ENCODE measurements around the gene CCL14. TPM values are rescaled to one million over a fixed set of nuclear protein-coding genes. Genes with fewer than 3 reads are reported as not detected.
"Not testable (repeated sequence)": the region's sequence is repeated elsewhere in the genome, so short reads cannot be mapped to it uniquely, and the experiment has no call there.

The CCL14 gene
- total and polyA plus RNA-seq, 9 donors: 15.2 to 32.3 (median 23.2) TPM

DNA sequence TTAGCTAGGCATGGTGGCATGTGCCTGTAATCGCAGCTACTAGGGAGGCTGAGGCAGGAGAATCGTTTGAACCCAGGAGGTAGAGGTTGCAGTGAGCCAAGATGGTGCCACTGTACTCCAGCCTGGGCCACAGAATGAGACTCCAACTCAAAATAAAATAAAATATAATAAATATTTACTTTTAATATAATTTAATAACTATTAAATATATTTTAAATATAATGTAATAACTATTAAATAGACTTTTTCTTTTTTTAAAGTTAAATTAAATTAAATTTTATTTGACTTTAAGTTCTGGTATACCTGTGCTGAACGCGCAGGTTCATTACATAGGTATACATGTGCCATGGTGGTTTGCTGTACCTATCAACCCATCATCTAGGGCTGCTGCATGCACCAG, 29.4 kb upstream of the CCL14 start:
- not testable (repeated sequence) for DNase-seq; H3K27ac ChIP-seq (ENCODE audit: low read length); H3K36me3 ChIP-seq (ENCODE audit: control insufficient read depth, insufficient read depth, low read length); H3K27me3 ChIP-seq (ENCODE audit: control insufficient read depth, insufficient read depth, low read length); H3K4me1 ChIP-seq (ENCODE audit: control insufficient read depth, insufficient read depth, low read length); H3K9me3 ChIP-seq (replicated peaks; ENCODE audit: control insufficient read depth, low read depth, low read length); H3K4me3 ChIP-seq (ENCODE audit: low read length)
- WGBS (ENCODE audit: insufficient coverage): no CpG with 5 or more reads among the region's 4 CpGs

GRCh38 chr17:36014946-36015345, 28.4 kb upstream of the CCL14 start:
- Histone ChIP-seq H3K9me3 (replicated peaks; ENCODE audit: control insufficient read depth, low read depth, low read length) (peaks cover 8% of the 10 kb centered on the region), H3K36me3 (ENCODE audit: control insufficient read depth, insufficient read depth, low read length) (no peaks in the 10 kb centered on the region), H3K4me3 (ENCODE audit: low read length) (no peak overlapping the region), H3K27me3 (ENCODE audit: control insufficient read depth, insufficient read depth, low read length) (no peaks in the 10 kb centered on the region), H3K4me1 (ENCODE audit: control insufficient read depth, insufficient read depth, low read length) (no peaks in the 10 kb centered on the region), H3K27ac (ENCODE audit: low read length) (no peak overlapping the region)
- no peak for DNase-seq
- WGBS (ENCODE audit: insufficient coverage): 100% methylated on average over 1 of the region's 5 CpGs

- no CpG with 5 or more reads among the region's 2 CpGs for WGBS (ENCODE audit: insufficient coverage)
- Histone ChIP-seq H3K4me1 (ENCODE audit: control insufficient read depth, insufficient read depth, low read length) (no peaks in the 10 kb centered on the region), H3K27ac (ENCODE audit: low read length) (no peak overlapping the region), H3K27me3 (ENCODE audit: control insufficient read depth, insufficient read depth, low read length) (no peaks in the 10 kb centered on the region), H3K9me3 (replicated peaks; ENCODE audit: control insufficient read depth, low read depth, low read length) (peaks cover 18% of the 10 kb centered on the region), H3K36me3 (ENCODE audit: control insufficient read depth, insufficient read depth, low read length) (no peaks in the 10 kb centered on the region), H3K4me3 (ENCODE audit: low read length) (no peak overlapping the region)
- no peak for DNase-seq
Observed at GRCh38 chr17:36011201-36011600, 24.7 kb upstream of the CCL14 start.

- no peaks in the 10 kb centered on the region for H3K27me3 ChIP-seq (ENCODE audit: control insufficient read depth, insufficient read depth, low read length)
- WGBS (ENCODE audit: insufficient coverage): 81% methylated on average over 7 of the region's 14 CpGs
- no peaks in the 10 kb centered on the region for H3K36me3 ChIP-seq (ENCODE audit: control insufficient read depth, insufficient read depth, low read length)
- no peak overlapping the region for H3K4me3 ChIP-seq (ENCODE audit: low read length)
- DNase-seq: no peak
- H3K9me3 ChIP-seq (replicated peaks; ENCODE audit: control insufficient read depth, low read depth, low read length): peaks cover 18% of the 10 kb centered on the region
- no peaks in the 10 kb centered on the region for H3K4me1 ChIP-seq (ENCODE audit: control insufficient read depth, insufficient read depth, low read length)
- H3K27ac ChIP-seq (ENCODE audit: low read length): no peak overlapping the region
Observed at GRCh38 chr17:36008998-36009665, 22.6 kb upstream of the CCL14 start.

DNA sequence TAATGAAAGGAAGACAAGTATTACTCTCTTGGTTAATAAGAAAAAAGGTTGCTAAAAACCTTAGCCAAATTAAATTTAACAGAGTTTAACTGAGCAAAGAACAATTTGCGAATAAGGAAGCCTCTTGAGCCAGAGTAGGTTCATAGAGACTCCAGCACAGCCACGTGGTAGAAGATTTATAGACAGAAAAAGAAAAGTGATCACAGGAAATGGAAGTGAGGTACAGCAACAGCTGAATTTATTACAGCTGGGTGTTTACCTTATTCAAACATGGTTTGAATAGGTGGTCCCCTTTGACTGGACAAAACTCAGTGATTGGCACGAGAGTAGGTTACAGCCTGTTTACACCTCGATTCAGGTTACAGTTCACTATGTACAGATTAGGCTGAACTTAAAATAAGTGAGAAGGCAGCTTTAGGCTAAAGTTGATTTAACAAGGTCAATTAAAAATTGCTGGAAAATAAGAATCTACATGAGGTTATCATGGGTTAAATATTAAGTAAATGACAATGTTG, 18.1 kb upstream of the CCL14 start:
- Histone ChIP-seq H3K36me3 (ENCODE audit: control insufficient read depth, insufficient read depth, low read length) (no peaks in the 10 kb centered on the region), H3K27me3 (ENCODE audit: control insufficient read depth, insufficient read depth, low read length) (no peaks in the 10 kb centered on the region), H3K9me3 (replicated peaks; ENCODE audit: control insufficient read depth, low read depth, low read length) (peaks cover 10% of the 10 kb centered on the region), H3K4me3 (ENCODE audit: low read length) (no peak overlapping the region), H3K27ac (ENCODE audit: low read length) (no peak overlapping the region), H3K4me1 (ENCODE audit: control insufficient read depth, insufficient read depth, low read length) (no peaks in the 10 kb centered on the region)
- DNase-seq: no peak
- 53% methylated on average over 3 of the region's 4 CpGs for WGBS (ENCODE audit: insufficient coverage)

DNA sequence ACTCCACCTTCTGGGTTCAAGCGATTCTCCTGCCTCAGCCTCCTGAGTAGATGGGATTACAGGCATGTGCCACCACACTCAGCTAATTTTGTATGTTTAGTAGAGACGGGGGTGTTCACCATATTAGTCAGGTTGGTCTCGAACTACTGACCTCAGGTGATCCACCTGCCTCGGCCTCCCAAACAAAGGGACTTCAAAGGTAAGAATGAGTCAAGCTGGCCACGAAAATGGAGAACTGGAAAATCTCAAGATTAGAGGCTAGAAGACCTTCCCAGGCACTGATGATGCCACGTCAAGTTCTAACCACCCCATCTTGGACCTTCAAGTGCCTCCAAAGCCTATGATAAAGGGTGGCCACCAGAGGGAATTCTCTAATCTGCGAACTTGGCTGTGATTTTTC, 16.1 kb upstream of the CCL14 start:
- H3K27me3 ChIP-seq (ENCODE audit: control insufficient read depth, insufficient read depth, low read length): no peaks in the 10 kb centered on the region
- whole genome bisulfite sequencing (ENCODE audit: insufficient coverage): 72% methylated on average over 5 of the region's 7 CpGs
- no peak for DNase-seq
- no peak overlapping the region for H3K4me3 ChIP-seq (ENCODE audit: low read length)
- H3K36me3 ChIP-seq (ENCODE audit: control insufficient read depth, insufficient read depth, low read length): no peaks in the 10 kb centered on the region
- no peaks in the 10 kb centered on the region for H3K9me3 ChIP-seq (replicated peaks; ENCODE audit: control insufficient read depth, low read depth, low read length)
- no peak overlapping the region for H3K27ac ChIP-seq (ENCODE audit: low read length)
- H3K4me1 ChIP-seq (ENCODE audit: control insufficient read depth, insufficient read depth, low read length): no peaks in the 10 kb centered on the region

GRCh38 chr17:36001862-36002603, 15.5 kb upstream of the CCL14 start:
- Histone ChIP-seq H3K36me3 (ENCODE audit: control insufficient read depth, insufficient read depth, low read length) (no peaks in the 10 kb centered on the region), H3K27me3 (ENCODE audit: control insufficient read depth, insufficient read depth, low read length) (no peaks in the 10 kb centered on the region), H3K9me3 (replicated peaks; ENCODE audit: control insufficient read depth, low read depth, low read length) (no peaks in the 10 kb centered on the region), H3K4me1 (ENCODE audit: control insufficient read depth, insufficient read depth, low read length) (no peaks in the 10 kb centered on the region), H3K4me3 (ENCODE audit: low read length) (no peak overlapping the region), H3K27ac (ENCODE audit: low read length) (no peak overlapping the region)
- DNase-seq: no peak
- WGBS (ENCODE audit: insufficient coverage): 80% methylated on average over 5 of the region's 6 CpGs

- H3K4me3 ChIP-seq (ENCODE audit: low read length): no peak within 1 kb of the TSS
- H3K27me3 ChIP-seq (ENCODE audit: control insufficient read depth, insufficient read depth, low read length): no peaks in the 10 kb centered on the region
- no peak within 1 kb of the TSS for H3K27ac ChIP-seq (ENCODE audit: low read length)
- DNase-seq: no peak
- H3K9me3 ChIP-seq (replicated peaks; ENCODE audit: control insufficient read depth, low read depth, low read length): no peaks in the 10 kb centered on the region
- no peaks in the 10 kb centered on the region for H3K36me3 ChIP-seq (ENCODE audit: control insufficient read depth, insufficient read depth, low read length)
- 78% methylated on average over 3 of the region's 6 CpGs for WGBS (ENCODE audit: insufficient coverage)
- H3K4me1 ChIP-seq (ENCODE audit: control insufficient read depth, insufficient read depth, low read length): no peaks in the 10 kb centered on the region
Observed at GRCh38 chr17:36001110-36001771, 14.7 kb upstream of the CCL14 start, which contains the start of gene CCL15. Gene CCL15 (minus strand): TSS chr17:36001553. CDS start chr17:36001492, 61 bp downstream.

- Histone ChIP-seq H3K4me3 (ENCODE audit: low read length) (no peak overlapping the region), H3K27ac (ENCODE audit: low read length) (no peak overlapping the region), H3K9me3 (replicated peaks; ENCODE audit: control insufficient read depth, low read depth, low read length) (no peaks in the 10 kb centered on the region), H3K36me3 (ENCODE audit: control insufficient read depth, insufficient read depth, low read length) (no peaks in the 10 kb centered on the region), H3K27me3 (ENCODE audit: control insufficient read depth, insufficient read depth, low read length) (no peaks in the 10 kb centered on the region), H3K4me1 (ENCODE audit: control insufficient read depth, insufficient read depth, low read length) (no peaks in the 10 kb centered on the region)
- 75% methylated on average over 1 of the region's 6 CpGs for WGBS (ENCODE audit: insufficient coverage)
- DNase-seq: no peak
Observed at GRCh38 chr17:36000732-36001109, 14.2 kb upstream of the CCL14 start.

- no peak for DNase-seq
- Histone ChIP-seq H3K27me3 (ENCODE audit: control insufficient read depth, insufficient read depth, low read length) (no peaks in the 10 kb centered on the region), H3K4me1 (ENCODE audit: control insufficient read depth, insufficient read depth, low read length) (no peaks in the 10 kb centered on the region), H3K4me3 (ENCODE audit: low read length) (no peak overlapping the region), H3K27ac (ENCODE audit: low read length) (no peak overlapping the region), H3K36me3 (ENCODE audit: control insufficient read depth, insufficient read depth, low read length) (no peaks in the 10 kb centered on the region), H3K9me3 (replicated peaks; ENCODE audit: control insufficient read depth, low read depth, low read length) (no peaks in the 10 kb centered on the region)
- no CpG with 5 or more reads among the region's 1 CpG for WGBS (ENCODE audit: insufficient coverage)
Observed at GRCh38 chr17:35998756-35999155, 12.2 kb upstream of the CCL14 start.
